AG04450 (cell line): ENCODE data around the gene ZFR2. TPM values are rescaled to one million over a fixed set of nuclear protein-coding genes. Genes with fewer than 3 reads are reported as not detected.

Experiments used
- CTCF ChIA-PET: fragments of 300-600, 350-600 bp; formaldehyde crosslinking; extraction: SDS; loops from one replicate; lab custom pipeline; 2022; ENCODE audit warnings: antibody characterized with exemption, inconsistent platforms; lab: Charles Lee
- POLR2A ChIA-PET: fragments of 350-600 bp; formaldehyde crosslinking; extraction: SDS; loops from one replicate; lab custom pipeline; 2021; ENCODE audit warnings: antibody characterized with exemption, inconsistent platforms; lab: Yijun Ruan, JAX
- DNase-seq: peaks from one replicate; pipeline ENCODE4 v3.0.0-alpha.2; 2011; ENCODE audit warnings: low read depth, low spot score
- H3K27ac ChIP-seq: one replicate; pipeline ENCODE4 v1.5.1; 2012; ENCODE audit warnings: low read depth, low read length, control low read depth
- H3K27me3 ChIP-seq: one replicate; pipeline ENCODE4 v1.6.0; 2012; ENCODE audit warnings: low read length; ENCODE audit not compliant: control insufficient read depth, insufficient read depth
- H3K4me3 ChIP-seq: 2 replicates; pipeline ENCODE4 v1.5.1; 2011; ENCODE audit warnings: mild to moderate bottlenecking, low read depth, low read length, control low read depth
- H3K9me3 ChIP-seq: 2 replicates; pipeline ENCODE4 v1.5.1; 2012; ENCODE audit warnings: low read length; ENCODE audit not compliant: control insufficient read depth, insufficient read depth
- polyA plus RNA-seq: library from polyadenylated mRNA; depleted of rRNA; stranded (reverse); fragments of >200 nt; gene quantifications from 2 replicates; pipeline ENCODE4 v1.2.3, GENCODE V29; 2011
- TF ChIP-seq, protein P1 (sequence below): IDR thresholded peaks from 2 replicates; pipeline ENCODE4 v1.5.1; 2011; ENCODE audit warnings: low read depth, low read length, control low read depth, inconsistent platforms

The ZFR2 gene
- polyA plus RNA-seq, 1 experiment: not detected

- TF ChIP-seq, protein P1, sequence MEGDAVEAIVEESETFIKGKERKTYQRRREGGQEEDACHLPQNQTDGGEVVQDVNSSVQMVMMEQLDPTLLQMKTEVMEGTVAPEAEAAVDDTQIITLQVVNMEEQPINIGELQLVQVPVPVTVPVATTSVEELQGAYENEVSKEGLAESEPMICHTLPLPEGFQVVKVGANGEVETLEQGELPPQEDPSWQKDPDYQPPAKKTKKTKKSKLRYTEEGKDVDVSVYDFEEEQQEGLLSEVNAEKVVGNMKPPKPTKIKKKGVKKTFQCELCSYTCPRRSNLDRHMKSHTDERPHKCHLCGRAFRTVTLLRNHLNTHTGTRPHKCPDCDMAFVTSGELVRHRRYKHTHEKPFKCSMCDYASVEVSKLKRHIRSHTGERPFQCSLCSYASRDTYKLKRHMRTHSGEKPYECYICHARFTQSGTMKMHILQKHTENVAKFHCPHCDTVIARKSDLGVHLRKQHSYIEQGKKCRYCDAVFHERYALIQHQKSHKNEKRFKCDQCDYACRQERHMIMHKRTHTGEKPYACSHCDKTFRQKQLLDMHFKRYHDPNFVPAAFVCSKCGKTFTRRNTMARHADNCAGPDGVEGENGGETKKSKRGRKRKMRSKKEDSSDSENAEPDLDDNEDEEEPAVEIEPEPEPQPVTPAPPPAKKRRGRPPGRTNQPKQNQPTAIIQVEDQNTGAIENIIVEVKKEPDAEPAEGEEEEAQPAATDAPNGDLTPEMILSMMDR: no peak
- ChIA-PET POLR2A (no interaction called here), CTCF (no interaction called here)
- no peak for DNase-seq
- H3K27me3 ChIP-seq: peaks cover 20% of the 10 kb centered on the region
- no peaks in the 10 kb centered on the region; the same call in none of the 2 replicates for H3K9me3 ChIP-seq
- no peak overlapping the region for H3K27ac ChIP-seq
- H3K4me3 ChIP-seq: no peak overlapping the region
Observed at GRCh38 chr19:3796358-3796757, 72.5 kb downstream of the ZFR2 start.

- DNase-seq: no peak
- Histone ChIP-seq H3K27me3 (peaks cover 14% of the 10 kb centered on the region), H3K9me3 (no peaks in the 10 kb centered on the region; the same call in none of the 2 replicates), H3K27ac (no peak overlapping the region), H3K4me3 (no peak overlapping the region)
- ChIA-PET CTCF (no interaction called here), POLR2A (no interaction called here)
- TF ChIP-seq, protein P1: no peak
Observed at GRCh38 chr19:3793799-3794198, 75.0 kb downstream of the ZFR2 start.

DNA sequence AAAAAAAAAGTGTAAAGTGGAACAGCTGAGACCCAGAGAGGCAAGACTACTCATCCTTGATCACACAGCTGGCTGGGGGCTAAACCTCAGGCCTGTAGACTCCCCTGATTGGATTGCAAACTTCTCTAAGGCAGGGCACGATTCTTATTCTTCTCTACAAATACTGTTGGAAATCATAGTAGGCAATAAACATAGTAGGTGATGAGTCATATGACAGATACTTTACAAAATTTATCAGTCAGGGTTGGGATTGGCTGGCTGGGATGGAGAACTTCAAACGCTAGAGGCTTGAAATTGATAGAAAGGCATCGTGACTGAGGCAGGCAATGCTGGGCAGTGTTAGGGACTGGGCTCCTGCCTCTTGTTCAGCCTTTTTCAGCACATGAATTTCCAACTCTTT lies 76.7 kb downstream of the ZFR2 start:
- POLR2A ChIA-PET: no interaction called here
- CTCF ChIA-PET: no interaction called here
- Histone ChIP-seq H3K9me3 (no peaks in the 10 kb centered on the region; the same call in none of the 2 replicates), H3K27ac (no peak overlapping the region), H3K4me3 (no peak overlapping the region), H3K27me3 (peaks cover 13% of the 10 kb centered on the region)
- TF ChIP-seq, protein P1: no peak
- DNase-seq: no peak

- no peak overlapping the region for H3K4me3 ChIP-seq
- ChIA-PET CTCF (no interaction called here), POLR2A (no interaction called here)
- no peak overlapping the region for H3K27ac ChIP-seq
- H3K27me3 ChIP-seq: peaks cover 17% of the 10 kb centered on the region
- no peaks in the 10 kb centered on the region; the same call in none of the 2 replicates for H3K9me3 ChIP-seq
- TF ChIP-seq, protein P1: no peak
- no peak for DNase-seq
Observed at GRCh38 chr19:3790941-3791340, 77.9 kb downstream of the ZFR2 start.

DNA sequence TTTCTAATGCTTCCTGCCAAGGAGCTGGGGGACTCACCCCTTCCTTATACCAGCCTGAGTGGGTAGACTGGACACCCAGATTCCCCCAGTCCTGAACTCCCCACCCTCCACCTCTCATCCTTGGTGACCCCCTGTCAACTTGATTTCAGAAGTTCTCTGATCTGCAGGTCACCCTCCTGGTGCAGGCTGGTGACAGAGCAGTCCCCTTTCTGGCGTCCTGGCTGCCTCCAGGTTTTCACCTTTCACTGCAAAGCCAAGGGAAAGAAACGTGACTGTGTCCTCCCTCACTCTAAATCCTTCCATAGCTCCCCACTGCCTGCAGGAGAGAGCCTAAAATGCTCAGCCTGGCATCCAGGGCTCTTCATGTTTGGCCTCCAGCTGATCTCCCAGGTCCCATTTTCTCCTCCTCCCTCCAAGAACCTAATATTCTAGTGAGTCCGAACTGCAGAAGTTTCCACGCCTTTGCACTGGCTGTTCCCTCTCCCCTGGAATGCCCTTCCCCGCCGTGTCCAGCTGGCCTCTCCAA lies 78.6 kb downstream of the ZFR2 start:
- TF ChIP-seq, protein P1: no peak
- ChIA-PET POLR2A (no interaction called here), CTCF (no interaction called here)
- Histone ChIP-seq H3K27me3 (peaks cover 21% of the 10 kb centered on the region), H3K27ac (no peak overlapping the region), H3K9me3 (no peaks in the 10 kb centered on the region; the same call in none of the 2 replicates), H3K4me3 (no peak overlapping the region)
- DNase-seq: no peak
